HCT116 (cell line): ENCODE data around the gene RAD51D. TPM values are rescaled to one million over a fixed set of nuclear protein-coding genes. Genes with fewer than 3 reads are reported as not detected.
A peak's percentile ranks its signal among the peaks of the same experiment; 100 is the strongest.

ENCODE experiments used
- ATAC-seq: fragments of 200-7000 bp; cut with Tn5 transposase; 2 replicates; pipeline ENCODE4 v1.9.1; 2020; ENCODE audit warnings: mild to moderate bottlenecking, moderate library complexity
- BruUV-seq: library from RNA; stranded (reverse); fragments of 400-500 nt; replicated peaks from 2 replicates; lab custom pipeline; 2021; lab: Mats Ljungman, UMichigan
- CTCF ChIA-PET: fragments of 300-600 bp; sonication (Branson Sonifier 250); formaldehyde crosslinking; loops from one replicate; lab custom pipeline; 2021; ENCODE audit warnings: antibody characterized with exemption; lab: Charles Lee
- POLR2A ChIA-PET: fragments of 300-600, 350-600 bp; sonication (Branson Sonifier 250); formaldehyde crosslinking; loops from one replicate; lab custom pipeline; 2021; ENCODE audit warnings: antibody characterized with exemption; lab: Charles Lee
- RAD21 ChIA-PET, 2 experiments: fragments of 300-600 bp; sonication (Branson Sonifier 250); formaldehyde crosslinking; loops; one replicate each; lab custom pipeline; 2023; ENCODE audit warnings: low total read pairs in 2 of 2; ENCODE audit not compliant: uncharacterized antibody in 2 of 2, unreplicated experiment in 2 of 2, low non-redundant PET in 1 of 2; lab: Charles Lee
- DNase-seq: peaks from one replicate; pipeline ENCODE4 v3.0.0-alpha.2; 2010; ENCODE audit warnings: low read depth, low spot score
- H2AFZ ChIP-seq: fragments of 200-600 bp; shearing (Covaris generic), sonication (generic); 2 replicates; pipeline ENCODE4 v1.6.1; 2017; ENCODE audit warnings: low read depth, mixed run types, mixed read lengths, antibody characterized with exemption, low read length; ENCODE audit not compliant: poor library complexity, severe bottlenecking
- H3K27ac ChIP-seq: 2 replicates; pipeline ENCODE4 v1.5.1; 2012; ENCODE audit warnings: low read depth, low read length
- H3K27me3 ChIP-seq: fragments of 200-600 bp; sonication (generic); 2 replicates; pipeline ENCODE4 v1.6.1; 2016; ENCODE audit warnings: mixed run types, low read length, mixed read lengths; ENCODE audit not compliant: insufficient read depth
- H3K36me3 ChIP-seq, 2 experiments: fragments of 200-500 bp in 1 of 2; fragments of 200-600 bp in 1 of 2; sonication (Bioruptor generic) in 1 of 2; sonication (generic) in 1 of 2; 2 replicates each; pipeline versions ENCODE4 v1.5.1 to v1.6.1; 2014 to 2016; ENCODE audit warnings: low read length in 2 of 2, inconsistent platforms in 1 of 2, mixed read lengths in 1 of 2, mixed run types in 1 of 2; ENCODE audit not compliant: insufficient read depth in 2 of 2, control insufficient read depth in 1 of 2
- H3K4me1 ChIP-seq, 2 experiments: fragments of 200-600 bp in 1 of 2; sonication (generic) in 1 of 2; 2 replicates each; pipeline versions ENCODE4 v1.5.1 to v1.6.1; 2012 to 2017; ENCODE audit warnings: low read length in 2 of 2, inconsistent platforms in 1 of 2, mild to moderate bottlenecking in 1 of 2, mixed read lengths in 1 of 2, mixed run types in 1 of 2, moderate library complexity in 1 of 2; ENCODE audit not compliant: insufficient read depth in 2 of 2, control insufficient read depth in 1 of 2
- H3K4me2 ChIP-seq: fragments of 200-600 bp; sonication (generic); 2 replicates; pipeline ENCODE4 v1.6.1; 2017; ENCODE audit warnings: mixed run types, low read length, mixed read lengths
- H3K4me3 ChIP-seq, 2 experiments: fragments of 200-600 bp in 1 of 2; sonication (generic) in 1 of 2; replicated peaks in 1 of 2; 2 replicates each; pipeline ENCODE4 v1.5.1; 2011 to 2016; ENCODE audit warnings: low read length in 2 of 2, control low read depth in 1 of 2, low read depth in 1 of 2, mild to moderate bottlenecking in 1 of 2, mixed read lengths in 1 of 2, mixed run types in 1 of 2
- H3K79me2 ChIP-seq: fragments of 200-600 bp; sonication (generic); 2 replicates; pipeline ENCODE4 v1.6.1; 2017; ENCODE audit warnings: mild to moderate bottlenecking, mixed run types, low read length, moderate library complexity, mixed read lengths; ENCODE audit not compliant: insufficient read depth
- H3K9ac ChIP-seq: fragments of 200-600 bp; sonication (generic); 2 replicates; pipeline ENCODE4 v1.6.1; 2016; ENCODE audit warnings: low read length, mixed read lengths
- H3K9me2 ChIP-seq: fragments of 200-600 bp; sonication (generic), shearing (Covaris generic); 2 replicates; pipeline ENCODE4 v1.6.1; 2017; ENCODE audit warnings: mixed run types, mild to moderate bottlenecking, moderate library complexity; ENCODE audit not compliant: insufficient read depth
- H3K9me3 ChIP-seq, 2 experiments: fragments of 200-500 bp in 1 of 2; fragments of 200-600 bp in 1 of 2; sonication (Bioruptor generic) in 1 of 2; sonication (generic) in 1 of 2; 2 replicates each; pipeline ENCODE4 v1.6.1; 2014 to 2017; ENCODE audit warnings: low read length in 2 of 2, mixed read lengths in 2 of 2, inconsistent platforms in 1 of 2, low read depth in 1 of 2, mild to moderate bottlenecking in 1 of 2, mixed run types in 1 of 2, moderate library complexity in 1 of 2; ENCODE audit not compliant: control insufficient read depth in 1 of 2, insufficient read depth in 1 of 2
- H4K20me1 ChIP-seq: fragments of 200-600 bp; sonication (generic), shearing (Covaris generic); 2 replicates; pipeline ENCODE4 v1.6.1; 2017; ENCODE audit warnings: mixed run types, mild to moderate bottlenecking, moderate library complexity; ENCODE audit not compliant: insufficient read depth
- CBX3 ChIP-seq: IDR thresholded peaks from 2 replicates; pipeline ENCODE4 v1.6.1; 2012; ENCODE audit warnings: low read depth
- CEBPB ChIP-seq: IDR thresholded peaks from 2 replicates; pipeline ENCODE4 v1.6.1; 2012; ENCODE audit warnings: low read depth
- JUND ChIP-seq: IDR thresholded peaks from 2 replicates; pipeline ENCODE4 v1.6.1; 2012
- REST ChIP-seq: IDR thresholded peaks from 2 replicates; pipeline ENCODE4 v1.6.1; 2012; ENCODE audit warnings: low read depth
- SIN3A ChIP-seq: IDR thresholded peaks from 2 replicates; pipeline ENCODE4 v1.6.1; 2012; ENCODE audit warnings: low read depth
- ZFX ChIP-seq: fragments of 450-650 bp; IDR thresholded peaks from 2 replicates; pipeline ENCODE4 v1.6.1; 2017
- intact Hi-C: fragments of 100-400 bp; cut with micrococcal nuclease; formaldehyde crosslinking; loops from 2 replicates; pipeline ENCODE4 v1.10.0; 2022
- total RNA-seq: library from RNA; stranded (reverse); gene quantifications from one replicate; pipeline ENCODE4 v1.2.1, GENCODE V29; 2021; ENCODE audit not compliant: unreplicated experiment
- TF ChIP-seq, protein P1 (sequence below): IDR thresholded peaks from 2 replicates; pipeline ENCODE4 v1.6.1; 2012

The RAD51D gene
- total RNA-seq, 1 experiment from 2014 or later: 12.9 TPM

DNA sequence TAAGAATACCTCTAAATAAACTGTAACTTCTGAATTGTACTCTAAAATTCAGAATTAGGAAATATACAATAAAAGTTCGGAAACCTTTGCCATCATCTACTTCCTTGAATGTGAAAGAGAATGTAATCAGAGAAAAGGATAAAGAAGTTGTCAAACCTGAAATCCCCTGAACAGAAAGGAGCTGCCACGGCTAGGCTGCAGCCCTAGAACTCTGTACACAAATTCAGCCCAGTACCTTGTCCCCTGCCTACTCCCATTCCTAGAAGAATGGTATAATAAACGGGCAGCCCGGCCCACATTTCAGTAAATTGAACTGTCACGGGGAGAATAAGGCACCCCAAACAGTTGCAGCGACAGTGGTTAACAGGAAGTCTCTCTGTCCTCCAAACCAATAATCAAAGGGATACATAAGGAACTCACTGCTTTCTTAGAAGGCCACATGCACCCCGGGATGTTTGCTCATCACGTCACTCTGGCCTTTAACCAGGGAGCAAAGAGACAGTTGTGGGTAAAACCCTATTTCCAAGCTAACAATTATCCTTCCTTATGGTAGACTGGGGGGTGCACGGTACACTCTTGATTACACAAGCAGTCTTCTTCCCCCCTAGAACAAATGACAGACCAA lies 31.8 kb downstream of the RAD51D start:
- ATAC-seq (no peak), DNase-seq (no peak)
- Histone ChIP-seq H4K20me1 (no peaks in the 10 kb centered on the region), H3K4me1 (peaks cover 48 to 66% of the 10 kb centered on the region in 2 experiments), H3K27me3 (no peaks in the 10 kb centered on the region), H3K27ac (peak overlapping the region; percentile 96), H3K4me3 (peak overlapping the region; percentile 68 to 93), H3K9me2 (no peaks in the 10 kb centered on the region), H3K36me3 (no peaks in the 10 kb centered on the region), H3K9ac (peak overlapping the region; percentile 85), H2AFZ (no peak overlapping the region), H3K79me2 (peaks cover 47% of the 10 kb centered on the region), H3K9me3 (no peaks in the 10 kb centered on the region), H3K4me2 (peak overlapping the region; percentile 89)
- TF ChIP-seq REST (no peak), ZFX (no peak), CEBPB (no peak), JUND (no peak), CBX3 (no peak), SIN3A (0 out of 2 replicates have a peak, but pooled peaks have one; percentile 43)
- TF ChIP-seq, protein P1, sequence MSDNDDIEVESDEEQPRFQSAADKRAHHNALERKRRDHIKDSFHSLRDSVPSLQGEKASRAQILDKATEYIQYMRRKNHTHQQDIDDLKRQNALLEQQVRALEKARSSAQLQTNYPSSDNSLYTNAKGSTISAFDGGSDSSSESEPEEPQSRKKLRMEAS: 0 out of 2 replicates have a peak, but pooled peaks have one; percentile 43
- intact Hi-C loops: loop anchor here (2.0 kb wide), 1 partner anchor 25 kb away; the partner anchor contains the start of gene RFFL
- ChIA-PET RAD21 (no interaction called here), CTCF (no interaction called here), POLR2A (no interaction called here)
- no TSS peak for BruUV-seq
